HEK293 (cell line): ENCODE data around the gene ARHGEF37.

ENCODE experiments used
- CTCF ChIA-PET: fragments of 350-600 bp; formaldehyde crosslinking; extraction: SDS; loops from one replicate; lab custom pipeline; 2021; ENCODE audit warnings: antibody characterized with exemption; lab: Yijun Ruan, JAX
- POLR2A ChIA-PET: fragments of 300-600 bp; formaldehyde crosslinking; extraction: SDS; loops from one replicate; lab custom pipeline; 2020; ENCODE audit warnings: antibody characterized with exemption, inconsistent platforms; lab: Yijun Ruan, JAX
- H3K27ac ChIP-seq: fragments of 200-500 bp; sonication (Bioruptor generic); 2 replicates; pipeline ENCODE4 v1.5.1; 2014; ENCODE audit warnings: low read depth, low read length, control low read depth, inconsistent platforms; ENCODE audit errors: extremely low read depth
- H3K36me3 ChIP-seq, 2 experiments: fragments of 200-500 bp in 1 of 2; sonication (Bioruptor generic) in 1 of 2; 1 replicate in 1 of 2; 2 replicates in 1 of 2; pipeline ENCODE4 v1.5.1; 2014 to 2017; ENCODE audit warnings: inconsistent platforms in 2 of 2, low read length in 2 of 2; ENCODE audit not compliant: control insufficient read depth in 2 of 2, insufficient read depth in 1 of 2
- H3K4me1 ChIP-seq: fragments of 200-500 bp; sonication (Bioruptor generic); 2 replicates; pipeline ENCODE4 v1.5.1; 2014; ENCODE audit warnings: mild to moderate bottlenecking, low read length, inconsistent platforms; ENCODE audit not compliant: control insufficient read depth, insufficient read depth
- H3K4me3 ChIP-seq: 2 replicates; pipeline ENCODE4 v1.5.1; 2011; ENCODE audit warnings: low read depth, mild to moderate bottlenecking, control low read depth, low read length, moderate library complexity
- H3K9me3 ChIP-seq: fragments of 200-500 bp; sonication (Bioruptor generic); 2 replicates; pipeline ENCODE4 v1.5.1; 2014; ENCODE audit warnings: low read depth, low read length, inconsistent platforms; ENCODE audit not compliant: control insufficient read depth, insufficient read depth
- GLIS1 ChIP-seq: fragments of 450-650 bp; formaldehyde crosslinking; IDR thresholded peaks from 2 replicates; pipeline ENCODE4 v1.5.1; 2016; ENCODE audit warnings: missing biosample characterization, missing genetic modification characterization
- MEIS1 ChIP-seq: sonication (generic); formaldehyde crosslinking; IDR thresholded peaks from 2 replicates; pipeline ENCODE4 v1.8.1; 2022; ENCODE audit warnings: missing genetic modification reagents, mild to moderate bottlenecking, borderline replicate concordance
- ZBTB21 ChIP-seq: fragments of 450-650 bp; formaldehyde crosslinking; IDR thresholded peaks from 2 replicates; pipeline ENCODE4 v1.5.1; 2017; ENCODE audit warnings: missing biosample characterization, missing genetic modification characterization
- ZFP3 ChIP-seq: fragments of 450-650 bp; formaldehyde crosslinking; IDR thresholded peaks from 2 replicates; pipeline ENCODE4 v1.5.1; 2016; ENCODE audit warnings: low read depth, missing biosample characterization, missing genetic modification characterization
- ZNF121 ChIP-seq: fragments of 450-650 bp; formaldehyde crosslinking; IDR thresholded peaks from 2 replicates; pipeline ENCODE4 v1.5.1; 2016; ENCODE audit warnings: missing biosample characterization, missing genetic modification characterization
- ZNF202 ChIP-seq: fragments of 450-650 bp; formaldehyde crosslinking; IDR thresholded peaks from 2 replicates; pipeline ENCODE4 v1.5.1; 2016; ENCODE audit warnings: missing biosample characterization, missing genetic modification characterization, borderline replicate concordance
- ZNF214 ChIP-seq: fragments of 450-650 bp; formaldehyde crosslinking; IDR thresholded peaks from 2 replicates; pipeline ENCODE4 v1.5.1; 2017; ENCODE audit warnings: missing biosample characterization, mild to moderate bottlenecking, missing genetic modification characterization, borderline replicate concordance
- ZNF292 ChIP-seq: fragments of 450-650 bp; formaldehyde crosslinking; IDR thresholded peaks from 2 replicates; pipeline ENCODE4 v1.5.1; 2016; ENCODE audit warnings: low read depth, missing biosample characterization, missing genetic modification characterization, borderline replicate concordance
- ZNF302 ChIP-seq: fragments of 450-650 bp; formaldehyde crosslinking; IDR thresholded peaks from 2 replicates; pipeline ENCODE4 v1.5.1; 2016; ENCODE audit warnings: missing biosample characterization, missing genetic modification characterization, low read depth
- ZNF324 ChIP-seq: fragments of 450-650 bp; formaldehyde crosslinking; IDR thresholded peaks from 2 replicates; pipeline ENCODE4 v1.5.1; 2016; ENCODE audit warnings: missing biosample characterization, missing genetic modification characterization
- ZNF426 ChIP-seq: fragments of 450-650 bp; formaldehyde crosslinking; IDR thresholded peaks from 2 replicates; pipeline ENCODE4 v1.5.1; 2017; ENCODE audit warnings: missing biosample characterization, missing genetic modification characterization, mild to moderate bottlenecking, inconsistent platforms, moderate library complexity
- ZNF585B ChIP-seq: fragments of 450-650 bp; formaldehyde crosslinking; IDR thresholded peaks from 2 replicates; pipeline ENCODE4 v1.5.1; 2016; ENCODE audit warnings: missing biosample characterization, missing genetic modification characterization
- ZNF664 ChIP-seq: fragments of 450-650 bp; formaldehyde crosslinking; IDR thresholded peaks from 2 replicates; pipeline ENCODE4 v1.5.1; 2016; ENCODE audit warnings: missing biosample characterization, missing genetic modification characterization
- ZNF707 ChIP-seq: fragments of 450-650 bp; formaldehyde crosslinking; IDR thresholded peaks from 2 replicates; pipeline ENCODE4 v1.5.1; 2016; ENCODE audit warnings: missing biosample characterization, missing genetic modification characterization
- ZNF777 ChIP-seq: fragments of 450-650 bp; formaldehyde crosslinking; IDR thresholded peaks from 2 replicates; pipeline ENCODE4 v1.5.1; 2017; ENCODE audit warnings: missing biosample characterization, missing genetic modification characterization, borderline replicate concordance
- ZNF830 ChIP-seq: fragments of 450-650 bp; IDR thresholded peaks from 2 replicates; pipeline ENCODE4 v1.5.0; 2018; ENCODE audit warnings: missing biosample characterization, missing genetic modification characterization, low read depth, mild to moderate bottlenecking, moderate library complexity
- ZNF837 ChIP-seq: fragments of 450-650 bp; formaldehyde crosslinking; IDR thresholded peaks from 2 replicates; pipeline ENCODE4 v1.5.1; 2016; ENCODE audit warnings: missing biosample characterization, missing genetic modification characterization
- ZXDB ChIP-seq: fragments of 450-650 bp; formaldehyde crosslinking; IDR thresholded peaks from 2 replicates; pipeline ENCODE4 v1.5.1; 2016; ENCODE audit warnings: missing biosample characterization, missing genetic modification characterization
- TF ChIP-seq, protein P1 (sequence below): fragments of 450-650 bp; formaldehyde crosslinking; IDR thresholded peaks from 2 replicates; pipeline ENCODE4 v1.5.1; 2016; ENCODE audit warnings: missing biosample characterization, missing genetic modification characterization
- TF ChIP-seq, protein P2 (sequence below): fragments of 450-650 bp; formaldehyde crosslinking; IDR thresholded peaks from 2 replicates; pipeline ENCODE4 v1.5.1; 2016; ENCODE audit warnings: missing biosample characterization, missing genetic modification characterization
- TF ChIP-seq, protein P3 (sequence below): fragments of 450-650 bp; formaldehyde crosslinking; IDR thresholded peaks from 2 replicates; pipeline ENCODE4 v1.5.1; 2016; ENCODE audit warnings: missing biosample characterization, missing genetic modification characterization
- TF ChIP-seq, protein P4 (sequence below): fragments of 450-650 bp; formaldehyde crosslinking; IDR thresholded peaks from 2 replicates; pipeline ENCODE4 v1.5.1; 2016; ENCODE audit warnings: missing biosample characterization, missing genetic modification characterization

Gene ARHGEF37

DNA sequence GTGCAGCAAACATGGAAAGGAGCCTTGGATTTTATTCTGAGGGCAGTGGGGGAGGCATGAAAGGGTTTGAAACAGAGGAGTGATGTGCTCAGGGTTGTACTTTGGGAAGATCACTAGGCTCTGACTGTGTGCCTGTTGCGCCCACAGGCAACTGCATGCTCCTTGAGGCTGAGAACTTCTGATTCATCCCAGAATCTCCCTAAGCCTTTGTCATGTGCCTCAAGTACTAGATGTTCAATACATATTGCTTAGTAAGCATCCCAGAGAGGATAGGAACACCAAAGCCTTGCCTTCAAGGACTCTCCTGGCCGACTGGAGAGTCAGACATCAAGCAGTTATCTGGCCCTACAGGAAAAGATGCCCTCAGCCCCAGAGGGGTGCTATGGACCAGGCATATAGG lies 54.1 kb downstream of the ARHGEF37 start:
- POLR2A ChIA-PET: no interaction called here

DNA sequence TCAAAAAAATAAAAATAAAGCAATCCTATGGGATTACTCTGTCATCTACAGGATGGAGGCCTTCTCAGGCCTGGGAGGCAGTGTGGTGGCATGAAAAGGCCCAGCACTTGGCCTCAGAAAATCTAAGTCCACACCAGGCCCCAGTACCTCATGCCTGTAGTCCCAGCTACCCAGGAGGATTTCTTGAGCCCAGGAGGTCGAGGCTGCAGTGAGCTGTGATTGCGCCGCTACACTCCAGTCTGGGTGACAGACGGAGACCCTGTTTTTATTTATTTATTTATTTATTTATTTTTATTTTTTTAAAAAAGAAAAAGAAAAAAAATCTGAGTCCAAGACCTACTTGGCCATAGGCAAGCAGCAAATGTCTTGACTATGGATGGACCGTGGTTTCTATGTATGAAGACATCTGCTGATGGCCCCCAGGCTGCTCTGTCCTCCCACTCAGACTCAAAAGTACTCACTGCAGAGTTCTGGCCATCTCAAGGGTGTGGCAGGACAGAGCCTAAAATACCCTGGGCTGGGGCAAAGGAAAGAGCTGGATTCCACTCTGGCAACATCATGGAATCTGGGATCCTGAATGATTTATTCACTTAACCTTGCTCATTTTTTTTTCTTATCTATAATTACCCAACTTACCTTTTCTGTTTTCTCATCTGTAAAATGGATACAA lies 55.0 kb downstream of the ARHGEF37 start:
- POLR2A ChIA-PET: interaction anchor here (0.5 to 0.6 kb wide), 2 partner anchors 193 to 198 kb away, joined by 3 read pairs; no protein-coding TSS in a partner anchor
- Histone ChIP-seq H3K27ac (no peak overlapping the region), H3K36me3 (no peaks in the 10 kb centered on the region), H3K9me3 (no peaks in the 10 kb centered on the region)
- no peak for TF ChIP-seq GLIS1 (tag by site-specific recombination)
- TF ChIP-seq ZNF777 (tag by site-specific recombination): no peak
- TF ChIP-seq, protein P1, sequence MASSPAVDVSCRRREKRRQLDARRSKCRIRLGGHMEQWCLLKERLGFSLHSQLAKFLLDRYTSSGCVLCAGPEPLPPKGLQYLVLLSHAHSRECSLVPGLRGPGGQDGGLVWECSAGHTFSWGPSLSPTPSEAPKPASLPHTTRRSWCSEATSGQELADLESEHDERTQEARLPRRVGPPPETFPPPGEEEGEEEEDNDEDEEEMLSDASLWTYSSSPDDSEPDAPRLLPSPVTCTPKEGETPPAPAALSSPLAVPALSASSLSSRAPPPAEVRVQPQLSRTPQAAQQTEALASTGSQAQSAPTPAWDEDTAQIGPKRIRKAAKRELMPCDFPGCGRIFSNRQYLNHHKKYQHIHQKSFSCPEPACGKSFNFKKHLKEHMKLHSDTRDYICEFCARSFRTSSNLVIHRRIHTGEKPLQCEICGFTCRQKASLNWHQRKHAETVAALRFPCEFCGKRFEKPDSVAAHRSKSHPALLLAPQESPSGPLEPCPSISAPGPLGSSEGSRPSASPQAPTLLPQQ: no peak
- TF ChIP-seq, protein P2, sequence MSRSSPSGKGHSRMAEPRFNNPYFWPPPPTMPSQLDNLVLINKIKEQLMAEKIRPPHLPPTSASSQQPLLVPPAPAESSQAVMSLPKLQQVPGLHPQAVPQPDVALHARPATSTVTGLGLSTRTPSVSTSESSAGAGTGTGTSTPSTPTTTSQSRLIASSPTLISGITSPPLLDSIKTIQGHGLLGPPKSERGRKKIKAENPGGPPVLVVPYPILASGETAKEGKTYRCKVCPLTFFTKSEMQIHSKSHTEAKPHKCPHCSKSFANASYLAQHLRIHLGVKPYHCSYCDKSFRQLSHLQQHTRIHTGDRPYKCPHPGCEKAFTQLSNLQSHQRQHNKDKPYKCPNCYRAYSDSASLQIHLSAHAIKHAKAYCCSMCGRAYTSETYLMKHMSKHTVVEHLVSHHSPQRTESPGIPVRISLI (tag by site-specific recombination): no peak
- no peak for TF ChIP-seq ZNF202
- no peak for TF ChIP-seq ZNF837
- no peak for TF ChIP-seq ZNF426 (tag by site-specific recombination)
- TF ChIP-seq ZXDB (tag by site-specific recombination): no peak
- TF ChIP-seq ZNF707 (tag by site-specific recombination): no peak
- no peak for TF ChIP-seq ZFP3 (tag by site-specific recombination)
- no peak for TF ChIP-seq ZNF302
- no peak for TF ChIP-seq ZNF664 (tag by site-specific recombination)
- no peak for TF ChIP-seq ZNF214 (tag by site-specific recombination)
- no peak for TF ChIP-seq ZNF324 (tag by site-specific recombination)
- TF ChIP-seq MEIS1 (CRISPR knock-in tag): no peak
- no peak for TF ChIP-seq ZNF585B
- TF ChIP-seq, protein P3, sequence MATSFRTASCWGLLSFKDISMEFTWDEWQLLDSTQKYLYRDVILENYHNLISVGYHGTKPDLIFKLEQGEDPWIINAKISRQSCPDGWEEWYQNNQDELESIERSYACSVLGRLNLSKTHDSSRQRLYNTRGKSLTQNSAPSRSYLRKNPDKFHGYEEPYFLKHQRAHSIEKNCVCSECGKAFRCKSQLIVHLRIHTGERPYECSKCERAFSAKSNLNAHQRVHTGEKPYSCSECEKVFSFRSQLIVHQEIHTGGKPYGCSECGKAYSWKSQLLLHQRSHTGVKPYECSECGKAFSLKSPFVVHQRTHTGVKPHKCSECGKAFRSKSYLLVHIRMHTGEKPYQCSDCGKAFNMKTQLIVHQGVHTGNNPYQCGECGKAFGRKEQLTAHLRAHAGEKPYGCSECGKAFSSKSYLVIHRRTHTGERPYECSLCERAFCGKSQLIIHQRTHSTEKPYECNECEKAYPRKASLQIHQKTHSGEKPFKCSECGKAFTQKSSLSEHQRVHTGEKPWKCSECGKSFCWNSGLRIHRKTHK (tag by site-specific recombination): no peak
- TF ChIP-seq ZBTB21 (tag by site-specific recombination): no peak
- TF ChIP-seq, all 188 proteins: peak for 0
- CTCF ChIA-PET: interaction anchor here (0.6 to 18.8 kb wide), 26 partner anchors 9 to 491 kb away, joined by 3 to 263 read pairs (median 5); no protein-coding TSS in a partner anchor
- H3K4me1 ChIP-seq: no peaks in the 10 kb centered on the region
- no peak overlapping the region for H3K4me3 ChIP-seq

More for the DNA sequence above, 54.1 kb downstream of the ARHGEF37 start:
- TF ChIP-seq ZNF292 (tag by site-specific recombination): no peak
- no peak for TF ChIP-seq ZNF830 (tag by site-specific recombination)
- TF ChIP-seq, protein P4, sequence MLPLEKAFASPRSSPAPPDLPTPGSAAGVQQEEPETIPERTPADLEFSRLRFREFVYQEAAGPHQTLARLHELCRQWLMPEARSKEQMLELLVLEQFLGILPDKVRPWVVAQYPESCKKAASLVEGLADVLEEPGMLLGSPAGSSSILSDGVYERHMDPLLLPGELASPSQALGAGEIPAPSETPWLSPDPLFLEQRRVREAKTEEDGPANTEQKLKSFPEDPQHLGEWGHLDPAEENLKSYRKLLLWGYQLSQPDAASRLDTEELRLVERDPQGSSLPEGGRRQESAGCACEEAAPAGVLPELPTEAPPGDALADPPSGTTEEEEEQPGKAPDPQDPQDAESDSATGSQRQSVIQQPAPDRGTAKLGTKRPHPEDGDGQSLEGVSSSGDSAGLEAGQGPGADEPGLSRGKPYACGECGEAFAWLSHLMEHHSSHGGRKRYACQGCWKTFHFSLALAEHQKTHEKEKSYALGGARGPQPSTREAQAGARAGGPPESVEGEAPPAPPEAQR (tag by site-specific recombination): no peak
- TF ChIP-seq ZNF121: no peak
- Histone ChIP-seq H3K27ac (no peak overlapping the region), H3K4me1 (no peaks in the 10 kb centered on the region), H3K4me3 (no peak overlapping the region), H3K9me3 (no peaks in the 10 kb centered on the region), H3K36me3 (no peaks in the 10 kb centered on the region)
- CTCF ChIA-PET: interaction anchor here (1.1 to 18.8 kb wide), 4 partner anchors 10 to 356 kb away, joined by 4 to 263 read pairs (median 18); no protein-coding TSS in a partner anchor
